Pancreas (tissue), 10 donors: Measurements from ENCODE around the gene ATP5PO. TPM values are rescaled to one million over a fixed set of nuclear protein-coding genes. Genes with fewer than 3 reads are reported as not detected.
"Not testable (repeated sequence)": the region's sequence is repeated elsewhere in the genome, so short reads cannot be mapped to it uniquely, and the experiment has no call there.

ENCODE experiments used
- ATAC-seq, 4 donors: fragments of 200-7000 bp; cut with Tn5 transposase; one replicate each; pipeline versions ENCODE4 v1.8.0 to v1.9.1; 2020; ENCODE audit warnings: mild to moderate bottlenecking in 4 of 4, moderate library complexity in 4 of 4
- DNase-seq, 6 donors: peaks; one replicate each; pipeline ENCODE4 v3.0.0-alpha.2; 2020
- FAIRE-seq: peaks from 2 replicates; lab custom pipeline; 2012; peaks lifted over from hg19 to GRCh38; lab: Jason Lieb, UNC
- H3K27ac ChIP-seq, 4 donors: fragments of 200-600 bp; sonication (generic); 1 replicate in 3 of 4; 2 replicates in 1 of 4; pipeline versions ENCODE4 v1.5.0 to v1.8.0; 2020
- H3K27me3 ChIP-seq, 4 donors: fragments of 200-600 bp; one replicate each; pipeline ENCODE4 v1.8.0; 2021
- H3K36me3 ChIP-seq, 3 donors: fragments of 200-600 bp; sonication (generic) in 1 of 3; one replicate each; pipeline versions ENCODE4 v1.5.0 to v1.8.0; 2020 to 2021
- H3K4me1 ChIP-seq, 3 donors: fragments of 200-600 bp; one replicate each; pipeline ENCODE4 v1.8.0; 2021
- H3K4me3 ChIP-seq, 4 donors: fragments of 200-600 bp; sonication (generic) in 2 of 4; one replicate each; pipeline versions ENCODE4 v1.5.0 to v1.8.0; 2020 to 2021
- H3K9me3 ChIP-seq, 4 donors: fragments of 200-600 bp; one replicate each; pipeline ENCODE4 v1.8.0; 2021
- CTCF ChIP-seq, 4 donors: fragments of 200-600 bp; sonication (generic) in 3 of 4; IDR thresholded peaks; one replicate each; pipeline versions ENCODE4 v1.5.0 to v1.8.0; 2021; ENCODE audit warnings: antibody characterized with exemption in 4 of 4
- WGBS, 2 donors: extraction: QIAGEN DNeasy Blood & Tissue Kit; methylation state at CpG; one replicate each; pipeline ENCODE4 v1.1.7; 2013; 5-methylcytosine and 5-hydroxymethylcytosine counted together
- intact Hi-C, 3 donors: fragments of 100-400 bp; cut with DNase I; formaldehyde crosslinking; loops; one replicate each; pipeline versions ENCODE4 v1.11.1 to v1.14.2; 2022
- polyA plus RNA-seq, 2 donors: library from polyadenylated mRNA; stranded (reverse); fragments of 200-250 nt; gene quantifications; one replicate each; pipeline ENCODE4 v1.2.3, GENCODE V29; 2013
- total RNA-seq, 6 donors: library from RNA; stranded (reverse); fragmentation: NEBNext Ultra II Directional in 4 of 6; extraction: Animal tissue kit (Norgen Biotek cat#: 25700) in 4 of 6; gene quantifications; one replicate each; pipeline versions ENCODE4 v1.2.1 to v1.2.4, GENCODE V29; 2021 to 2023
- donor health status: healthy with polysubstance abuse.
- donor health status: DM: no; HTN: no; CAD: no; lungs with moderate emphysema.
- donor health status: DM: no; HTN: no; CAD: no.
- donor health status: control.
- donor health status: control.
- donor health status: Bipolar disorder and iron deficiency.
- donor health status: DM: yes; HTN: yes; CAD: no.
- donor health status: DM: no; HTN: no; CAD: no.
- donor health status: DM: no; HTN: no; CAD: no.
- donor health status: DM: yes; HTN: yes; CAD: no.

The ATP5PO gene
- total and polyA plus RNA-seq, 8 donors = 52.0 to 124 (median 77.0) TPM

- intact Hi-C loops = no loop called here
- TF ChIP-seq CTCF (IDR thresholded peaks at IDR 0.05) = no peak
- Histone ChIP-seq H3K4me1 (no peaks in the 10 kb centered on the region), H3K36me3 (no peaks in the 10 kb centered on the region), H3K27ac (no peak overlapping the region), H3K9me3 (no peaks in the 10 kb centered on the region), H3K27me3 (no peaks in the 10 kb centered on the region), H3K4me3 (no peak overlapping the region)
- FAIRE-seq (no peak), ATAC-seq (no peak), DNase-seq (no peak)
- WGBS, 2 donors = 76 to 84% methylated on average over 5 of the region's 5 CpGs
These were observed 44.4 kb downstream of the ATP5PO start for GRCh38 chr21:33871171-33871570.

GRCh38 chr21:33870768-33871167, 44.8 kb downstream of the ATP5PO start:
- FAIRE-seq = no peak
- Histone ChIP-seq H3K27ac (no peak overlapping the region), H3K4me3 (no peak overlapping the region), H3K27me3 (no peaks in the 10 kb centered on the region), H3K4me1 (no peaks in the 10 kb centered on the region), H3K9me3 (no peaks in the 10 kb centered on the region), H3K36me3 (no peaks in the 10 kb centered on the region)
- DNase-seq = no peak
- WGBS, 2 donors = 68 to 70% methylated on average over 4 of the region's 4 CpGs
- ATAC-seq = no peak
- no peak for TF ChIP-seq CTCF (IDR thresholded peaks at IDR 0.05)
- intact Hi-C loops = no loop called here

- H3K4me3 ChIP-seq = no peak overlapping the region
- no peaks in the 10 kb centered on the region for H3K27me3 ChIP-seq
- TF ChIP-seq CTCF (IDR thresholded peaks at IDR 0.05) = no peak
- no peaks in the 10 kb centered on the region for H3K9me3 ChIP-seq
- intact Hi-C loops = no loop called here
- ATAC-seq (no peak), FAIRE-seq (no peak), DNase-seq (no peak)
- H3K27ac ChIP-seq = no peak overlapping the region
- H3K4me1 ChIP-seq = no peaks in the 10 kb centered on the region
- H3K36me3 ChIP-seq = no peaks in the 10 kb centered on the region
These were observed 45.7 kb downstream of the ATP5PO start for GRCh38 chr21:33869873-33870272.

- ATAC-seq, DNase-seq, H3K4me3 ChIP-seq, H3K36me3 ChIP-seq, FAIRE-seq, H3K9me3 ChIP-seq, H3K27me3 ChIP-seq, H3K4me1 ChIP-seq, H3K27ac ChIP-seq, intact Hi-C loops: not testable (repeated sequence)
- WGBS, 2 donors = 71 to 76% methylated on average over 13 of the region's 13 CpGs
These were observed 47.7 kb downstream of the ATP5PO start for GRCh38 chr21:33867868-33868267.

GRCh38 chr21:33866826-33867225, 48.8 kb downstream of the ATP5PO start:
- Histone ChIP-seq H3K27me3 (no peaks in the 10 kb centered on the region), H3K4me1 (no peaks in the 10 kb centered on the region), H3K9me3 (no peaks in the 10 kb centered on the region), H3K4me3 (no peak overlapping the region), H3K27ac (no peak overlapping the region), H3K36me3 (no peaks in the 10 kb centered on the region)
- 55 to 62% methylated on average over 2 of the region's 2 CpGs for WGBS, 2 donors
- ATAC-seq = no peak
- DNase-seq = no peak
- no peak for FAIRE-seq
- TF ChIP-seq CTCF (IDR thresholded peaks at IDR 0.05) = no peak
- intact Hi-C loops = no loop called here
